ENCODE data around the gene TTC24.

TTC24 gene

DNA sequence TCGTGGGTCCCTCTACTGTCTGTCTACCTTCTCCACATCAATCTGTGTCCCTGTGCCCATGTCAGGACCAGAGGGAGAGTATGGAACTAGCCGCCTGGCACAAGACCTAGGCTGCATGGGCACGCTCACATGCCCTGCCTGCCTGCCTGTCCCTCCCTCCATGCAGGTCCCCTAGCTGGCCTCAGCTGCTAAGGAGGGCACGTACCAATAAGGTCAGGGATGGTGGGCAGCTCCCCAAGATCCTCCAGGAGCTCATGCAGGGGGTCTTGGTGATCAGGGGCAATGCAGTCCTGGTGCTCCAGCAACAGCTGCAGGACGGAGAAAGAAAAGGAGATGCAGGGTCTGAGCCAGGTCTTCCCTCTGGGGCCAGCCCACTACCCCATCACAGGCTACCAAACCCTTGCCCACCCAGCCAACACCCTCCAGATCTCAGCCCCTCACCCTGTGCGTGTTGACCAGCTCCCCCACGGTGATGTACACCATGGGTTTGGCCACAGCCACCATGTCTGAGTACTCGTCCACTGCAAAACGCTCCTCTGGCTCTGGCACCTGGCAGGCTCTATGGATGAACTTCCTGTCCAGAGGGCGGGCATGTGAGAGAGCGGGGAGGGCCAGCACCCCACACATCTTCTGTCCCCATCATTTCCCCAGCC lies 45.8 kb upstream of the TTC24 start:
- TF ChIP-seq ARNTL (CRISPR knock-in tag; IDR thresholded peaks at IDR 0.05; ENCODE audit: borderline replicate concordance, low read depth) (no peak), CSDC2 (CRISPR knock-in tag; IDR thresholded peaks at IDR 0.05) (no peak), RARB (CRISPR knock-in tag; IDR thresholded peaks at IDR 0.05) (no peak), PPARA (CRISPR knock-in tag; IDR thresholded peaks at IDR 0.05; ENCODE audit: borderline replicate concordance) (no peak), POU6F1 (CRISPR knock-in tag; IDR thresholded peaks at IDR 0.05; ENCODE audit: borderline replicate concordance, low read depth) (no peak), SNAI2 (CRISPR knock-in tag; IDR thresholded peaks at IDR 0.05) (no peak), TCF4 (CRISPR knock-in tag; IDR thresholded peaks at IDR 0.05; ENCODE audit: borderline replicate concordance) (no peak), PATZ1 (CRISPR knock-in tag; IDR thresholded peaks at IDR 0.05; ENCODE audit: borderline replicate concordance) (no peak), ISL1 (CRISPR knock-in tag; IDR thresholded peaks at IDR 0.05) (no peak), ESRRG (CRISPR knock-in tag; IDR thresholded peaks at IDR 0.05) (no peak), ZNF565 (CRISPR knock-in tag; conservative IDR thresholded peaks at IDR 0.05; ENCODE audit: low read depth) (no peak), CSRNP3 (CRISPR knock-in tag; IDR thresholded peaks at IDR 0.05) (no peak), BACH2 (CRISPR knock-in tag; IDR thresholded peaks at IDR 0.05; ENCODE audit: borderline replicate concordance) (no peak), ZFP3 (CRISPR knock-in tag; IDR thresholded peaks at IDR 0.05) (no peak), GLIS3 (CRISPR knock-in tag; IDR thresholded peaks at IDR 0.05) (no peak), ZNF70 (CRISPR knock-in tag; IDR thresholded peaks at IDR 0.05) (no peak), TOX (CRISPR knock-in tag; IDR thresholded peaks at IDR 0.05; ENCODE audit: borderline replicate concordance) (no peak)
- TF ChIP-seq, protein P1, sequence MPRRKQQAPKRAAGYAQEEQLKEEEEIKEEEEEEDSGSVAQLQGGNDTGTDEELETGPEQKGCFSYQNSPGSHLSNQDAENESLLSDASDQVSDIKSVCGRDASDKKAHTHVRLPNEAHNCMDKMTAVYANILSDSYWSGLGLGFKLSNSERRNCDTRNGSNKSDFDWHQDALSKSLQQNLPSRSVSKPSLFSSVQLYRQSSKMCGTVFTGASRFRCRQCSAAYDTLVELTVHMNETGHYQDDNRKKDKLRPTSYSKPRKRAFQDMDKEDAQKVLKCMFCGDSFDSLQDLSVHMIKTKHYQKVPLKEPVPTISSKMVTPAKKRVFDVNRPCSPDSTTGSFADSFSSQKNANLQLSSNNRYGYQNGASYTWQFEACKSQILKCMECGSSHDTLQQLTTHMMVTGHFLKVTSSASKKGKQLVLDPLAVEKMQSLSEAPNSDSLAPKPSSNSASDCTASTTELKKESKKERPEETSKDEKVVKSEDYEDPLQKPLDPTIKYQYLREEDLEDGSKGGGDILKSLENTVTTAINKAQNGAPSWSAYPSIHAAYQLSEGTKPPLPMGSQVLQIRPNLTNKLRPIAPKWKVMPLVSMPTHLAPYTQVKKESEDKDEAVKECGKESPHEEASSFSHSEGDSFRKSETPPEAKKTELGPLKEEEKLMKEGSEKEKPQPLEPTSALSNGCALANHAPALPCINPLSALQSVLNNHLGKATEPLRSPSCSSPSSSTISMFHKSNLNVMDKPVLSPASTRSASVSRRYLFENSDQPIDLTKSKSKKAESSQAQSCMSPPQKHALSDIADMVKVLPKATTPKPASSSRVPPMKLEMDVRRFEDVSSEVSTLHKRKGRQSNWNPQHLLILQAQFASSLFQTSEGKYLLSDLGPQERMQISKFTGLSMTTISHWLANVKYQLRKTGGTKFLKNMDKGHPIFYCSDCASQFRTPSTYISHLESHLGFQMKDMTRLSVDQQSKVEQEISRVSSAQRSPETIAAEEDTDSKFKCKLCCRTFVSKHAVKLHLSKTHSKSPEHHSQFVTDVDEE (CRISPR knock-in tag; IDR thresholded peaks at IDR 0.05), result no peak
- ATAC-seq, result no peak

- ATAC-seq, result no peak
Measured at GRCh38 chr1:156534424-156535060, 45.0 kb upstream of the TTC24 start.

More at GRCh38 chr1:156534424-156535060, 45.0 kb upstream of the TTC24 start:
- no peak for TF ChIP-seq ZNF565 (CRISPR knock-in tag; conservative IDR thresholded peaks at IDR 0.05; ENCODE audit: low read depth)
- TF ChIP-seq CSDC2 (CRISPR knock-in tag; IDR thresholded peaks at IDR 0.05), result no peak
- no peak for TF ChIP-seq PATZ1 (CRISPR knock-in tag; IDR thresholded peaks at IDR 0.05; ENCODE audit: borderline replicate concordance)
- TF ChIP-seq TOX (CRISPR knock-in tag; IDR thresholded peaks at IDR 0.05; ENCODE audit: borderline replicate concordance), result no peak
- TF ChIP-seq SNAI2 (CRISPR knock-in tag; IDR thresholded peaks at IDR 0.05), result no peak
- no peak for TF ChIP-seq ZFP3 (CRISPR knock-in tag; IDR thresholded peaks at IDR 0.05)
- no peak for TF ChIP-seq ZNF8 (CRISPR knock-in tag; IDR thresholded peaks at IDR 0.05)
- TF ChIP-seq OSR1 (CRISPR knock-in tag; IDR thresholded peaks at IDR 0.05), result no peak
- no peak for TF ChIP-seq ZNF70 (CRISPR knock-in tag; IDR thresholded peaks at IDR 0.05)
- TF ChIP-seq ISL1 (CRISPR knock-in tag; IDR thresholded peaks at IDR 0.05), result no peak

Data from SK-N-SH treated with all-trans-retinoic acid at 6 μM for 48 hours (cell line).